ENCODE data around the gene SORBS2. TPM values are rescaled to one million over a fixed set of nuclear protein-coding genes. Genes with fewer than 3 reads are reported as not detected.

SORBS2 gene
- total RNA-seq, 4 donors from 2014 or later: 821 to 1,626 (median 1,353) TPM

DNA sequence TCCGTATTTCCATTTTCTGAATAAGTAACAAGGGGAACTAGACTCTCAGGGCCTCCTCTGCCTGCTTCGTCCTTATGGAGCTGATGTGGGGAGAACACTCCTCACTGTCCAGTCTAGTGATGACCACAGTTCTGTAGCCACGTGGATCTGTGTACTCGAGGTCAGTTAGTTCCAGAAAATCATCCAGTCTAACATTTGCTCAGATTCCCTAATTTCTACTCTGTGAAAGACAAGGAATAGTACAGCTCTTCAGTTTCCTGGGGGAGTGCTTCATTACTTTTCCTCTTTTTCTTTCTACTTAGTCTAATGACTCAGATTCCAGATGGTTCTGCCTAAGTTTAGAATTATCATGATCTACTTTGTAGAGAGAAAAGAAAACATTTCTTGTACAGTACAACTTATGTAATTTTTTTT, 82.6 kb downstream of the SORBS2 start:
- no peak overlapping the region for H3K4me3 ChIP-seq
- H3K27ac ChIP-seq (replicated peaks in 1 of 4): peak overlapping the region; percentile 77 to 89 (median 85)
- TF ChIP-seq, protein P1, sequence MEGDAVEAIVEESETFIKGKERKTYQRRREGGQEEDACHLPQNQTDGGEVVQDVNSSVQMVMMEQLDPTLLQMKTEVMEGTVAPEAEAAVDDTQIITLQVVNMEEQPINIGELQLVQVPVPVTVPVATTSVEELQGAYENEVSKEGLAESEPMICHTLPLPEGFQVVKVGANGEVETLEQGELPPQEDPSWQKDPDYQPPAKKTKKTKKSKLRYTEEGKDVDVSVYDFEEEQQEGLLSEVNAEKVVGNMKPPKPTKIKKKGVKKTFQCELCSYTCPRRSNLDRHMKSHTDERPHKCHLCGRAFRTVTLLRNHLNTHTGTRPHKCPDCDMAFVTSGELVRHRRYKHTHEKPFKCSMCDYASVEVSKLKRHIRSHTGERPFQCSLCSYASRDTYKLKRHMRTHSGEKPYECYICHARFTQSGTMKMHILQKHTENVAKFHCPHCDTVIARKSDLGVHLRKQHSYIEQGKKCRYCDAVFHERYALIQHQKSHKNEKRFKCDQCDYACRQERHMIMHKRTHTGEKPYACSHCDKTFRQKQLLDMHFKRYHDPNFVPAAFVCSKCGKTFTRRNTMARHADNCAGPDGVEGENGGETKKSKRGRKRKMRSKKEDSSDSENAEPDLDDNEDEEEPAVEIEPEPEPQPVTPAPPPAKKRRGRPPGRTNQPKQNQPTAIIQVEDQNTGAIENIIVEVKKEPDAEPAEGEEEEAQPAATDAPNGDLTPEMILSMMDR (IDR thresholded peaks at IDR 0.05): no peak
- peak; percentile 68 for DNase-seq (ENCODE audit: extremely low spot score)
- no peaks in the 10 kb centered on the region for H3K9me3 ChIP-seq
- peaks cover 50 to 89% (median 62%) of the 10 kb centered on the region in 4 donors for H3K4me1 ChIP-seq
- intact Hi-C loops (cut with DNase I): no loop called here
- peaks cover 0 to 23% (median 5%) of the 10 kb centered on the region in 4 donors for H3K36me3 ChIP-seq
- WGBS: 62% methylated on average over 4 of the region's 4 CpGs
- no peaks in the 10 kb centered on the region for H3K27me3 ChIP-seq

DNA sequence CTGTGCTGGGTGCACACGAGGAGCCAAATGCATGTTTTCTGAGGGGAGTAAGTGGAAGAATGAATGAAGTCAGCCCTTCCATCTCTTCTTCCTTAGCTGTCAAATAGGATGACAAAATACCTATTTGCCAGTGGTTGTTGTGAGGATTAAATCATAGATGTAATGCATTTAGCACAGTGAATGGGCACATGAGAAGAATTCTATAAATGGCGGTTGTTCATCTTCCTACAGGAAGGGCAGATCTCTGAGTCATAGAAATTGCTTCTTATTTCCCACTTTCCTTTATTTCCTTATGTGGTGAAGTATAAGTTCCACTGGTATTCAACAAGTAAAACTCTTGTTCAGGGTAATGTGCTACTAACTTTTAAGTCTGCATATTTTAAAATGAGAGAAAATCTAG, 83.1 kb downstream of the SORBS2 start:
- intact Hi-C loops (cut with DNase I): no loop called here
- Histone ChIP-seq H3K4me1 (peaks cover 50 to 89% (median 62%) of the 10 kb centered on the region in 4 donors), H3K9me3 (no peaks in the 10 kb centered on the region)

DNA sequence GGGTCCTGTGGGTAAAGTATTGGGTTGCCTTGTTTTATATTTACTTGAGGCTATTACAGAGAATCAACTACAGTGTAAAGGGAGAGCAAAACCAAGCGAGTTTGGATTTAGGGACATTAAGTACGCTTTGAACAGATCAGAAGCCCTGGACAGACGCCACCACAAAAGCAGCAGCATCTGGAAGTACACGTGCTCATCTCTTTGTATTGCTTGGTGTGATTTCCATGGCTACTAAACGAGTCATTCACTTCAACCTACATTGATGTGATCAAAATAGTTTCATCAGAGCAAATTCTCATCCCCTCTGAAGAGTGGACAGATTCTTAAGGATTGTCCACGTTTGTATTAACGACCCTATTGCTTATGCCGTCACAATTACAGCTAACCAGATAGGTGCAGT, 85.1 kb downstream of the SORBS2 start:
- peaks cover 55 to 92% (median 63%) of the 10 kb centered on the region in 4 donors for H3K4me1 ChIP-seq
- TF ChIP-seq POLR2A (IDR thresholded peaks at IDR 0.05; ENCODE audit: low read depth) (no peak), EP300 (IDR thresholded peaks at IDR 0.05) (no peak), POLR2AphosphoS5 (IDR thresholded peaks at IDR 0.05) (peak in 1 of 2 donors; percentile 32)
- TF ChIP-seq, protein P1 (IDR thresholded peaks at IDR 0.05): no peak

More for the DNA sequence above, 83.1 kb downstream of the SORBS2 start:
- no peak overlapping the region for H3K4me3 ChIP-seq
- DNase-seq (ENCODE audit: extremely low spot score): peak; percentile 14
- TF ChIP-seq EP300 (IDR thresholded peaks at IDR 0.05) (no peak), POLR2AphosphoS5 (IDR thresholded peaks at IDR 0.05) (no peak), POLR2A (IDR thresholded peaks at IDR 0.05; ENCODE audit: low read depth) (no peak)
- H3K27ac ChIP-seq (replicated peaks in 1 of 4): peak overlapping the region; percentile 77 to 89 (median 85)
- no peaks in the 10 kb centered on the region for H3K27me3 ChIP-seq
- 81% methylated on average over 1 of the region's 2 CpGs for WGBS
- H3K36me3 ChIP-seq: peaks cover 0 to 20% (median 5%) of the 10 kb centered on the region in 4 donors

DNA sequence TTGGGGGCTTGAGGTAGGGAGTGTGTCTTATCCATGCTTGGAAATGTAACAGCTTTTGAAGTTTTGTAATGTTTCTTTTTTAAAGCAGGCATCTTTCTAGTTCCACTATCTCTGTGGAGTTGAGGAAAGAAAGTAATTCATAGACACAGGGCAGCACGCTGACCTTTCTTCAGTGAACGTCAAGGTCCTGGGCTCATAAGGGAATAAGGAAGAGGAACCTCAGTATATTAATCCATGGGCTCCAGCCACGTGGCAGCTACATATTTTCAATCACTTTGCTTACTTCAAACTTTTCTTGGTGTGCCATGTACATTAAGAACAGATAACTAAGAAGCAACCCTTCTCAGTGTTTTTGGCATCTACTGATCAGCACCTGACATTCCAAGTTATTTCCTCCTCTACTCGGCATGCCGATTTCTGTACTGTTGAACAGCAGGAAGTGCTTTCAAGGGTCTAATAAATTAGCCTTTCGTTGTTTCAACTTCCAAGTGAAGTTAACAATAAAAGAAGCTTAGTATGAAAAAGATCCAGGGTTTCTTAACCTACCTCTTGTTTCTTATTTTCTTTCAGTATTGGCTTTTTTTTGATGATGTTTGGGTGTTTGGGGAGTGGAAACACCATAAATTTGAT, 88.2 kb downstream of the SORBS2 start:
- TF ChIP-seq POLR2AphosphoS5 (IDR thresholded peaks at IDR 0.05): peak in 1 of 2 donors; percentile 11
- TF ChIP-seq, protein P1 (IDR thresholded peaks at IDR 0.05): no peak
- TF ChIP-seq EP300 (IDR thresholded peaks at IDR 0.05): no peak
- TF ChIP-seq POLR2A (IDR thresholded peaks at IDR 0.05; ENCODE audit: low read depth): no peak
- Histone ChIP-seq H3K9me3 (no peaks in the 10 kb centered on the region), H3K4me3 (no peak overlapping the region), H3K4me1 (peaks cover 56 to 90% (median 67%) of the 10 kb centered on the region in 4 donors), H3K27me3 (no peaks in the 10 kb centered on the region), H3K36me3 (no peaks in the 10 kb centered on the region), H3K27ac (replicated peaks in 1 of 4) (peak overlapping the region; percentile 75 to 86 (median 77))
- intact Hi-C loops (cut with DNase I): no loop called here
- WGBS: 52% methylated on average over 6 of the region's 6 CpGs
- no peak for DNase-seq (ENCODE audit: extremely low spot score)

More for the DNA sequence above, 85.1 kb downstream of the SORBS2 start:
- no peak overlapping the region for H3K4me3 ChIP-seq
- peaks cover 0 to under 1% (median 0%) of the 10 kb centered on the region in 4 donors for H3K36me3 ChIP-seq
- no peaks in the 10 kb centered on the region for H3K27me3 ChIP-seq
- 61% methylated on average over 8 of the region's 8 CpGs for WGBS
- DNase-seq (ENCODE audit: extremely low spot score): no peak
- H3K27ac ChIP-seq (replicated peaks in 1 of 4): peak overlapping the region; percentile 50 to 86 (median 64)
- H3K9me3 ChIP-seq: no peaks in the 10 kb centered on the region
- intact Hi-C loops (cut with DNase I): no loop called here

DNA sequence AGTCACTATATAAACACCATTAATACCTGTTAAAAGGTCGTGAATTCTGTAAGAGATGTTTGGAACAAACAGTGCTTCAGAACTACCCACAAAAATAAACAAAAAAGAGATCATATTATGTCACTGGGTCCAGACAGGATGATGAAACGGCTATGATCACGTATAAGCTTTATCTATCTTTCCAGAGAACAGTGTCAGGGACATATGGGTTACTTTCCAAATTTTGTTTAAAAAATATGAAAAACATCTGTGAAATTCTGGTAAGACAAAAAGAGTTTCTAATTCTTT, 90.0 kb downstream of the SORBS2 start:
- no peak for DNase-seq (ENCODE audit: extremely low spot score)
- no peak overlapping the region for H3K4me3 ChIP-seq
- H3K9me3 ChIP-seq: no peaks in the 10 kb centered on the region
- peaks cover 67 to 93% (median 77%) of the 10 kb centered on the region in 4 donors for H3K4me1 ChIP-seq
- 29% methylated on average over 3 of the region's 3 CpGs for WGBS
- intact Hi-C loops (cut with DNase I): no loop called here
- H3K36me3 ChIP-seq: no peaks in the 10 kb centered on the region
- H3K27ac ChIP-seq (replicated peaks in 1 of 4): peak overlapping the region; percentile 75 to 86 (median 77)
- TF ChIP-seq POLR2AphosphoS5 (IDR thresholded peaks at IDR 0.05) (peak in 1 of 2 donors; percentile 60), EP300 (IDR thresholded peaks at IDR 0.05) (no peak)
- no peaks in the 10 kb centered on the region for H3K27me3 ChIP-seq
